ENCODE measurements around the gene GNL2. TPM values are rescaled to one million over a fixed set of nuclear protein-coding genes. Genes with fewer than 3 reads are reported as not detected.
A peak's percentile ranks its signal among the peaks of the same experiment; 100 is the strongest.

The GNL2 gene
- total and polyA plus RNA-seq, 9 of the 15 experiments (the other 6 are each of a cell fraction or from before 2014, with no cell fraction given): 156 to 371 (median 263) TPM

- TF ChIP-seq HNRNPL (IDR thresholded peaks at IDR 0.05; ENCODE audit: low read depth, low read length) (no peak), KDM1A (IDR thresholded peaks at IDR 0.05) (peak in 1 of 2 experiments; percentile 38; a peak in 2 of 4 replicates), STAT5A (IDR thresholded peaks at IDR 0.05; ENCODE audit: borderline replicate concordance, low read length) (no peak), PPARD (CRISPR knock-in tag; IDR thresholded peaks at IDR 0.05) (no peak), NFIC (IDR thresholded peaks at IDR 0.05) (peak; percentile 64), STAG1 (CRISPR knock-in tag; IDR thresholded peaks at IDR 0.05; ENCODE audit: borderline replicate concordance) (no peak), BCOR (IDR thresholded peaks at IDR 0.05) (peak; percentile 53; the same call in 1 of the 2 replicates), CEBPG (CRISPR knock-in tag; IDR thresholded peaks at IDR 0.05) (no peak), CEBPG (tag; conservative IDR thresholded peaks at IDR 0.05 in 1 of 2, IDR thresholded peaks at IDR 0.05 in 1 of 2) (no peak), XRCC5 (IDR thresholded peaks at IDR 0.05; ENCODE audit: low read depth, low read length) (no peak), TAF9B (IDR thresholded peaks at IDR 0.05; ENCODE audit: partially characterized antibody) (no peak), E2F6 (IDR thresholded peaks at IDR 0.05; ENCODE audit: borderline replicate concordance in 1 of 2, extremely low read depth in 1 of 2, insufficient read depth in 1 of 2, insufficient read length in 1 of 2, low read depth in 1 of 2, low read length in 1 of 2, poor library complexity in 1 of 2, severe bottlenecking in 1 of 2) (peak in 1 of 2 experiments; percentile 21), KAT7 (CRISPR knock-in tag; IDR thresholded peaks at IDR 0.05; ENCODE audit: borderline replicate concordance) (no peak), ZNF384 (IDR thresholded peaks at IDR 0.05; ENCODE audit: low read depth, low read length) (no peak), RBM17 (IDR thresholded peaks at IDR 0.05; ENCODE audit: borderline replicate concordance, low read depth, low read length) (no peak), NFE2L1 (tag; IDR thresholded peaks at IDR 0.05; ENCODE audit: borderline replicate concordance, low read depth) (no peak), E2F3 (CRISPR knock-in tag; IDR thresholded peaks at IDR 0.05) (no peak), CXXC5 (CRISPR knock-in tag; IDR thresholded peaks at IDR 0.05) (no peak), ELF2 (CRISPR knock-in tag; IDR thresholded peaks at IDR 0.05) (no peak), TGIF2 (CRISPR knock-in tag; IDR thresholded peaks at IDR 0.05) (no peak), ZNF778 (CRISPR knock-in tag; IDR thresholded peaks at IDR 0.05) (no peak), RBM25 (IDR thresholded peaks at IDR 0.05; ENCODE audit: low read depth, low read length, severe bottlenecking) (peak; percentile 67), CREBBP (IDR thresholded peaks at IDR 0.05; ENCODE audit: low read depth, low read length) (no peak), NELFE (IDR thresholded peaks at IDR 0.05; ENCODE audit: insufficient read depth, insufficient read length) (no peak), IRF2 (CRISPR knock-in tag; IDR thresholded peaks at IDR 0.05) (no peak)
- TF ChIP-seq, protein P1, sequence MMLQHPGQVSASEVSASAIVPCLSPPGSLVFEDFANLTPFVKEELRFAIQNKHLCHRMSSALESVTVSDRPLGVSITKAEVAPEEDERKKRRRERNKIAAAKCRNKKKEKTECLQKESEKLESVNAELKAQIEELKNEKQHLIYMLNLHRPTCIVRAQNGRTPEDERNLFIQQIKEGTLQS (IDR thresholded peaks at IDR 0.05): peak; percentile 28; the same call in 1 of the 2 replicates
- TF ChIP-seq, protein P1 (CRISPR knock-in tag; conservative IDR thresholded peaks at IDR 0.05): no peak
Measured at GRCh38 chr1:37561133-37562132, 34.3 kb downstream of the GNL2 start (continued).
